Osteocyte (in vitro differentiated cells): ENCODE data around the gene EXD3. TPM values are rescaled to one million over a fixed set of nuclear protein-coding genes. Genes with fewer than 3 reads are reported as not detected.
"Not testable (repeated sequence)": the region's sequence is repeated elsewhere in the genome, so short reads cannot be mapped to it uniquely, and the experiment has no call there.

ENCODE experiments used
- DNase-seq: peaks from one replicate; pipeline ENCODE4 v3.0.0; 2021; ENCODE audit warnings: mixed read lengths; ENCODE audit not compliant: unreplicated experiment; ENCODE audit errors: extremely low spot score
- H3K27ac Mint-ChIP-seq: one replicate; pipeline ENCODE4 v1.8.0; 2021; ENCODE audit warnings: mild to moderate bottlenecking, mixed read lengths; ENCODE audit not compliant: unreplicated experiment
- H3K27me3 Mint-ChIP-seq: one replicate; pipeline ENCODE4 v1.8.0; 2021; ENCODE audit warnings: mixed read lengths; ENCODE audit not compliant: unreplicated experiment
- H3K36me3 Mint-ChIP-seq: one replicate; pipeline ENCODE4 v1.8.0; 2021; ENCODE audit warnings: mixed read lengths; ENCODE audit not compliant: unreplicated experiment
- H3K4me1 Mint-ChIP-seq: one replicate; pipeline ENCODE4 v1.8.0; 2021; ENCODE audit warnings: mixed read lengths; ENCODE audit not compliant: unreplicated experiment
- H3K4me3 Mint-ChIP-seq: one replicate; pipeline ENCODE4 v1.8.0; 2021; ENCODE audit warnings: mild to moderate bottlenecking, moderate library complexity, mixed read lengths; ENCODE audit not compliant: unreplicated experiment
- H3K9me3 Mint-ChIP-seq: one replicate; pipeline ENCODE4 v1.8.0; 2021; ENCODE audit warnings: mixed read lengths; ENCODE audit not compliant: unreplicated experiment
- total RNA-seq: library from RNA; stranded (reverse); gene quantifications from 2 replicates; pipeline ENCODE4 v1.2.1, GENCODE V29; 2021
- TF ChIP-seq, protein P1 (sequence below): fragments of 200-600 bp; sonication (generic); IDR thresholded peaks from 2 replicates; pipeline ENCODE4 v1.5.0; 2021; ENCODE audit warnings: antibody characterized with exemption, mild to moderate bottlenecking, moderate library complexity

EXD3 gene
- total RNA-seq, 1 donor from 2014 or later, result 21.5 TPM

DNA sequence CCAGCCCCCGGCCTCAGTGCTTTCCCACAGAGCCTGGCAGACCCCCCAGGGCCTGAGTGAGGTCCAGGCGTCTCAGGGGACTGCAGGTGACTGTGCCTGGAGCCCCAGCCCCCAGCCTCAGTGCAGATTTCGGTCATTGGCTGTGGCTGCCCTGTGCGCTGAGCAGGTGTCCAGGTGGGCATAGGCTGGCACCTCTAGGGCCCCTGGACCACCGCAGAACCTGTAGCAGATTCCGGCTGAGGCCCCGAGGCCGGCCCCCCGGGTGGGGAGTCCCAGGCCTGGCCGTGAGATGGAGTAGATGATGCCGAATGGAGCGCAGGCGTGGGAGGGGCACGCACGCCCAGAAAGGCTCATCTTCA is 12.1 kb downstream of the EXD3 start:
- Mint-ChIP-seq H3K27me3 (no peaks in the 10 kb centered on the region), H3K4me3 (no peak overlapping the region), H3K9me3 (no peaks in the 10 kb centered on the region), H3K36me3 (no peaks in the 10 kb centered on the region), H3K27ac (no peak overlapping the region), H3K4me1 (peaks cover 34% of the 10 kb centered on the region)
- TF ChIP-seq, protein P1, sequence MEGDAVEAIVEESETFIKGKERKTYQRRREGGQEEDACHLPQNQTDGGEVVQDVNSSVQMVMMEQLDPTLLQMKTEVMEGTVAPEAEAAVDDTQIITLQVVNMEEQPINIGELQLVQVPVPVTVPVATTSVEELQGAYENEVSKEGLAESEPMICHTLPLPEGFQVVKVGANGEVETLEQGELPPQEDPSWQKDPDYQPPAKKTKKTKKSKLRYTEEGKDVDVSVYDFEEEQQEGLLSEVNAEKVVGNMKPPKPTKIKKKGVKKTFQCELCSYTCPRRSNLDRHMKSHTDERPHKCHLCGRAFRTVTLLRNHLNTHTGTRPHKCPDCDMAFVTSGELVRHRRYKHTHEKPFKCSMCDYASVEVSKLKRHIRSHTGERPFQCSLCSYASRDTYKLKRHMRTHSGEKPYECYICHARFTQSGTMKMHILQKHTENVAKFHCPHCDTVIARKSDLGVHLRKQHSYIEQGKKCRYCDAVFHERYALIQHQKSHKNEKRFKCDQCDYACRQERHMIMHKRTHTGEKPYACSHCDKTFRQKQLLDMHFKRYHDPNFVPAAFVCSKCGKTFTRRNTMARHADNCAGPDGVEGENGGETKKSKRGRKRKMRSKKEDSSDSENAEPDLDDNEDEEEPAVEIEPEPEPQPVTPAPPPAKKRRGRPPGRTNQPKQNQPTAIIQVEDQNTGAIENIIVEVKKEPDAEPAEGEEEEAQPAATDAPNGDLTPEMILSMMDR, result no peak
- no peak for DNase-seq

DNA sequence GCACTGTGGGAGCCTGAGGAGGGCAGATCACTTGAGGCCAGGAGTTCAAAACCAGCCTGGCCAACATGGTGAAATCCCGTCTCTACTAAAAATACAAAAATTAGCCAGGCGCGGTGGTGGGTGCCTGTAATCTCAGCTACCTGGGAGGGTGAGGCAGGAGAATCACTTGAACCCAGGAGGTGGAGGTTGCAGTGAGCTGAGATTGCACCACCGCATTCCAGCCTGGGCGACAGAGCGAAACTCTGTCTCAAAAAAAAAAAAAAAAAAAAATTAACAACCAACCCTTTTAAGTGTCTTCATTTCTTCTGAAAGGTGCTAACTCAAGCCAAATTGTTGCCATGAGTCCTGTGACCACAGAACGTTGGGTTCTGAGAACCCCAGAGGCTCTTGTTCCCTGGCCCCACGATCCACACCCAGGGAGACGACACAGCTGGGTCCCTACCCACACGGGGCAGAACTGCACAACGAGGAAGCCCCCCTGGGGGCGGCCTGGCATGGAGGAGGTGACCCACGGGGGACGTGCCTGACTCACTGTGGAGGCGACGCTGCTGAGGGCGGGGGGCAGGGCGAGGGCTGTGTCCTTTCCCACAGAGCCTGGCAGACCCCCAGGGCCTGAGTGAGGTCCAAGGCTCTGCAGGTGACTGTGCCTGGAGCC is 12.6 kb downstream of the EXD3 start:
- H3K36me3 Mint-ChIP-seq, H3K4me3 Mint-ChIP-seq: not testable (repeated sequence)

DNA sequence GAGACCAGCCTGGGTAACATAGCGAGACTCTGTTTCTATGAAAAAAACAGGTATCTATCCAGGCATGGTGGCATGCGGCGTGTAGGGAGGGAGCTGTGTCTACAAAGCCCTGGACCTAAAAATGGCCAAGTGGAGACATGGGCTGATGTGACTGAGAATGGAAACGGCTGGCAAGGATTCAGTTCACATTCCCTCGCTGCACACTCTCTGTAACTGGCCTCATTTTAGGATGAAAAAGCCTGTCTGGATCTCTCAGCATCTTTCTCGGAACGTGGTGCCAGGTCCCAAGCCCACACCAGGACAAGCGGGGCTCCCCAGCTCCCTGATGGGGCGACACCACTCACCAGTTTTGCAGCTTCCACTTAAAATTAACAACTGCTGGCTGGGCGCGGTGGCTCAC is 13.4 kb downstream of the EXD3 start:
- Mint-ChIP-seq H3K4me3 (no peak overlapping the region), H3K36me3 (no peaks in the 10 kb centered on the region), H3K27ac (peak overlapping the region; percentile 34), H3K27me3 (no peaks in the 10 kb centered on the region), H3K9me3 (no peaks in the 10 kb centered on the region), H3K4me1 (peaks cover 37% of the 10 kb centered on the region)
- no peak for DNase-seq
- TF ChIP-seq, protein P1, result no peak

More for the DNA sequence above, 12.6 kb downstream of the EXD3 start:
- not testable (repeated sequence) for H3K27me3 Mint-ChIP-seq, DNase-seq, H3K9me3 Mint-ChIP-seq
- Mint-ChIP-seq H3K27ac (peak overlapping the region; percentile 27), H3K4me1 (peaks cover 38% of the 10 kb centered on the region)

DNA sequence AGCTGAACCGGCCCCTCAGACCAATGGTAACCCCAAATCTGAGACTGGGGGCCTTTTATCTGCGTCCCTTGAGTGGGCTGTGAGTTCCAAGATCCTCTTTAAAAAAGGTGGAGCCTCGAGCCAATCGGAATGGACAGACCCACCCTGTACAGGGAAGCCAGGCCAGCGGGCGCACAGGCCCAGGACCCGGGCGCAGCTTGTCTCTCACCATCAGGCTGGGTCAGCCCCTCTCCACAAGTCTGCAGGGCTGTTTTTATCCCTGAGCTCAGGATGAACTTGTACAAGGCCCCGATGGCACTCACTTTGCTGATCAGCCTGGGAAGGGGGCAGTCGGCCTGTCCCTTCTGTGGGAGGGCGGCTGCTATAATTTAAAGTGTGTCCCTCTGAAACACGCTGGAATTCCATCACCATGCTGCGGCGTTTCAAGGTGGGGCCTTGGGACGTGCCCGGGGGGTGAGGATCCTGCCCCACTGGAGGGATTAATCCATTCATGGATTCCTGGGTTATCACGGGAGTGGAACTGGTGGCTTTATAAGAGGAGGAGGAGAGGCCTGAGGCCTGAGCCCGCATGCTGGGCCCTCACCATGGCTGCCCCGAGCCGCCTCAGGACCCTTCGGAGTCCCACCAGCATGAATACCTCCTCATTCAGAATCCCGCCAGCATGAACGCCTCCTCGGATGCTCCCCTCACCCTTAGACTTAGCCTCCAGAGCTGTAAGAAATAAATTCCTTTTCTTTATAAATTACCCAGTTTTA is 14.1 kb downstream of the EXD3 start:
- peaks cover 31% of the 10 kb centered on the region for H3K4me1 Mint-ChIP-seq
- no peak for DNase-seq
- TF ChIP-seq, protein P1, result no peak
- H3K9me3 Mint-ChIP-seq, result no peaks in the 10 kb centered on the region
- H3K36me3 Mint-ChIP-seq, result no peaks in the 10 kb centered on the region
- H3K27ac Mint-ChIP-seq, result peak overlapping the region; percentile 34
- H3K27me3 Mint-ChIP-seq, result no peaks in the 10 kb centered on the region
- no peak overlapping the region for H3K4me3 Mint-ChIP-seq

DNA sequence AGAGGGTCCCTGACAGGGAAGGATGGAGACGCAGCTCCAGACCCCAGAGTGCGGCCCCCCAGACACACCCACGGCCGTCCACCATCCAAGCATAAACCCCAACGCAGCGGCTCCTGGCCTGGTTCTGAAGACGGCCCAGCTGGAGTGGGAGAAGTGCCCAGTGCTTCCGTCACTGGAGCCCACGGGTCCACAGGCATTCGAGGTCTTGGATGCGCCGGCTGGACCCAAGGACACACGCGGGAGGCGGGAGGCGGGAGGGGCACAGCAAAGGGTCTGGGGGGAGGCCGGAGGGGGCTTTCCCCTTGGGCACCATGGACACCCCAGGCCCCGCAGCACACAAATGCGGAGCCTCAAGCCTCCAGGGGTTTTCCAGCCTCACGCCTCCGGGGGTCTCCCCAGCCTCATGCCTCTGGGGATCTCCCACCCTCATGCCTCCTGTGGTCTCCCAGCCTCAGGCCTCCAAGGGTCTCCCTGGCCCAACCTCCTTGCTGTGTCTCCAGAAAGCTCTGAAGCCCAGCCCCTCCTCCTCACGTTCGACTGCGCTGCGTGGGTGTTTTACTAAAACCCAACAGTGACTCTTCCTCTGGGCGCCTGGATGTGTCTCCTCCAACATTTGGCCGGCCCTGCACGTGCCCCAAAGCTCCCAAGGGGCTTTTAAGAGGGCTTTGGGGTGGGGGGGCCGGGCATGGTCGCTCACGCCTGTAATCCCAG is 15.2 kb downstream of the EXD3 start:
- Mint-ChIP-seq H3K4me3 (no peak overlapping the region), H3K27ac (no peak overlapping the region), H3K27me3 (no peaks in the 10 kb centered on the region), H3K4me1 (peaks cover 20% of the 10 kb centered on the region), H3K9me3 (no peaks in the 10 kb centered on the region), H3K36me3 (no peaks in the 10 kb centered on the region)
- TF ChIP-seq, protein P1, result no peak
- no peak for DNase-seq
